GM23338 (cell line): ENCODE data around the gene USP48. TPM values are rescaled to one million over a fixed set of nuclear protein-coding genes. Genes with fewer than 3 reads are reported as not detected.

Source experiments
- ATAC-seq: fragments of 200-7000 bp; cut with Tn5 transposase; 3 replicates; pipeline ENCODE4 v1.9.1; 2020
- DNase-seq: peaks from one replicate; pipeline ENCODE4 v3.0.0-alpha.2; 2015; ENCODE audit warnings: low spot score
- H2AFZ ChIP-seq: fragments of 200-600 bp; sonication (generic); 2 replicates; pipeline ENCODE4 v1.8.0; 2016; ENCODE audit warnings: antibody characterized with exemption, mild to moderate bottlenecking, moderate library complexity
- H3F3A ChIP-seq: fragments of 200-600 bp; sonication (generic); replicated peaks from 2 replicates; pipeline ENCODE4 v1.8.0; 2017; ENCODE audit warnings: antibody characterized with exemption, mixed run types, low read depth
- H3K27ac ChIP-seq: fragments of 200-600 bp; sonication (generic); 2 replicates; pipeline ENCODE4 v1.6.1; 2016; ENCODE audit warnings: low read depth
- H3K27me3 ChIP-seq: fragments of 200-600 bp; sonication (generic); 2 replicates; pipeline ENCODE4 v1.8.0; 2016; ENCODE audit warnings: mild to moderate bottlenecking, mixed run types, moderate library complexity; ENCODE audit not compliant: insufficient read depth
- H3K36me3 ChIP-seq: fragments of 200-600 bp; sonication (generic); 2 replicates; pipeline ENCODE4 v1.8.0; 2016; ENCODE audit warnings: mild to moderate bottlenecking; ENCODE audit not compliant: insufficient read depth
- H3K4me1 ChIP-seq: fragments of 200-600 bp; sonication (generic); 2 replicates; pipeline ENCODE4 v1.8.0; 2016; ENCODE audit warnings: mild to moderate bottlenecking, moderate library complexity; ENCODE audit not compliant: insufficient read depth
- H3K4me2 ChIP-seq: fragments of 200-600 bp; sonication (generic); 2 replicates; pipeline ENCODE4 v1.7.1; 2017; ENCODE audit warnings: mixed run types
- H3K4me3 ChIP-seq: fragments of 200-600 bp; sonication (generic); 2 replicates; pipeline ENCODE4 v1.6.1; 2016; ENCODE audit warnings: mixed run types
- H3K79me2 ChIP-seq: fragments of 200-600 bp; sonication (generic); replicated peaks from 2 replicates; pipeline ENCODE4 v1.8.0; 2017; ENCODE audit warnings: mild to moderate bottlenecking; ENCODE audit not compliant: insufficient read depth
- H3K9me2 ChIP-seq: fragments of 200-600 bp; sonication (generic); 2 replicates; pipeline ENCODE4 v1.8.0; 2017; ENCODE audit not compliant: insufficient read depth
- H4K20me1 ChIP-seq: fragments of 200-600 bp; sonication (generic); replicated peaks from 2 replicates; pipeline ENCODE4 v1.8.0; 2017; ENCODE audit warnings: mild to moderate bottlenecking; ENCODE audit not compliant: insufficient read depth
- H3K27ac Mint-ChIP-seq: 2 replicates; pipeline ENCODE4 v1.8.0; 2020; ENCODE audit warnings: inconsistent platforms, mild to moderate bottlenecking, moderate library complexity, mixed read lengths
- H3K27me3 Mint-ChIP-seq: 3 replicates; pipeline ENCODE4 v1.8.0; 2022; ENCODE audit warnings: low read depth, mild to moderate bottlenecking, moderate library complexity, mixed read lengths, inconsistent platforms; ENCODE audit not compliant: insufficient read depth, poor library complexity
- H3K36me3 Mint-ChIP-seq: 3 replicates; pipeline ENCODE4 v1.8.0; 2021; ENCODE audit warnings: low read depth, mild to moderate bottlenecking, inconsistent platforms, moderate library complexity, mixed read lengths
- H3K4me1 Mint-ChIP-seq: 3 replicates; pipeline ENCODE4 v1.8.0; 2020; ENCODE audit warnings: mild to moderate bottlenecking, inconsistent platforms, mixed read lengths
- H3K4me3 Mint-ChIP-seq: 3 replicates; pipeline ENCODE4 v1.8.0; 2021; ENCODE audit warnings: moderate library complexity, mild to moderate bottlenecking, inconsistent platforms, mixed read lengths
- H3K9me3 Mint-ChIP-seq: 3 replicates; pipeline ENCODE4 v1.8.0; 2020; ENCODE audit warnings: moderate library complexity, mild to moderate bottlenecking, inconsistent platforms, mixed read lengths
- CREB1 ChIP-seq: fragments of 250-450 bp; sonication (Bioruptor Pico); IDR thresholded peaks from 2 replicates; pipeline ENCODE4 v1.5.0; 2020; ENCODE audit warnings: low read depth, mild to moderate bottlenecking, moderate library complexity
- CTCF ChIP-seq, 2 experiments: fragments of 200-600 bp in 1 of 2; sonication (generic) in 1 of 2; conservative IDR thresholded peaks; 2 replicates each; pipeline versions ENCODE4 v1.5.1 to v1.6.1; 2016 to 2017; ENCODE audit warnings: antibody characterized with exemption in 2 of 2, low read depth in 2 of 2, mild to moderate bottlenecking in 2 of 2, moderate library complexity in 1 of 2
- EZH2 ChIP-seq: fragments of 200-600 bp; sonication (generic); IDR thresholded peaks from one replicate; pipeline ENCODE4 v1.8.0; 2017; ENCODE audit warnings: antibody characterized with exemption, mild to moderate bottlenecking, low read depth; ENCODE audit not compliant: unreplicated experiment
- EZH2phosphoT487 ChIP-seq: fragments of 200-600 bp; sonication (generic); IDR thresholded peaks from one replicate; pipeline ENCODE4 v1.8.1; 2018; ENCODE audit warnings: antibody characterized with exemption; ENCODE audit not compliant: unreplicated experiment
- JUNB ChIP-seq: IDR thresholded peaks from one replicate; pipeline ENCODE4 v1.6.1; 2016; ENCODE audit warnings: antibody characterized with exemption; ENCODE audit not compliant: unreplicated experiment
- NANOG ChIP-seq: IDR thresholded peaks from 2 replicates; pipeline ENCODE4 v1.6.1; 2016; ENCODE audit warnings: antibody characterized with exemption, borderline replicate concordance
- POLR2AphosphoS5 ChIP-seq: IDR thresholded peaks from 2 replicates; pipeline ENCODE4 v1.6.1; 2016; ENCODE audit warnings: antibody characterized with exemption, low read depth
- REST ChIP-seq: IDR thresholded peaks from one replicate; pipeline ENCODE4 v1.6.1; 2018; ENCODE audit warnings: antibody characterized with exemption; ENCODE audit not compliant: unreplicated experiment
- STAT1 ChIP-seq: IDR thresholded peaks from one replicate; pipeline ENCODE4 v1.6.1; 2016; ENCODE audit warnings: antibody characterized with exemption; ENCODE audit not compliant: unreplicated experiment
- ZNF114 ChIP-seq: fragments of 250-450 bp; sonication (Bioruptor Pico); IDR thresholded peaks from 2 replicates; pipeline ENCODE4 v1.5.0; 2020; ENCODE audit warnings: mild to moderate bottlenecking, moderate library complexity
- polyA plus RNA-seq: library from polyadenylated mRNA; unstranded; fragments of >200 nt; fragmentation: Nextera tagmentation; extraction: Ambion mirVana; gene quantifications from 2 replicates; pipeline ENCODE4 v1.2.1, GENCODE V29; 2016
- total RNA-seq: library from RNA; depleted of rRNA; stranded (reverse); fragments of >200 nt; shearing (Covaris generic); gene quantifications from 2 replicates; pipeline ENCODE4 v1.2.3, GENCODE V29; 2014

The USP48 gene
- total and polyA plus RNA-seq, 2 experiments from 2014 or later = 85.9 to 151 TPM

GRCh38 chr1:21655748-21656147 lies 127.2 kb downstream of the USP48 start:
- Mint-ChIP-seq H3K36me3 (no peaks in the 10 kb centered on the region), H3K27ac (no peak overlapping the region), H3K4me3 (no peak overlapping the region), H3K27me3 (peaks cover 41% of the 10 kb centered on the region), H3K4me1 (peaks cover 15% of the 10 kb centered on the region), H3K9me3 (no peaks in the 10 kb centered on the region)
- peaks cover 26% of the 10 kb centered on the region for H3K27me3 ChIP-seq
- no peaks in the 10 kb centered on the region for H4K20me1 ChIP-seq
- ATAC-seq (peak; percentile 62), DNase-seq (peak; percentile 85)
- no peaks in the 10 kb centered on the region; the same call in 1 of the 2 replicates for H3K4me1 ChIP-seq
- H3K4me2 ChIP-seq = no peak overlapping the region
- H3K27ac ChIP-seq = no peak overlapping the region
- no peak overlapping the region for H3K4me3 ChIP-seq
- H3K9me2 ChIP-seq = no peaks in the 10 kb centered on the region
- TF ChIP-seq STAT1 (no peak), EZH2phosphoT487 (no peak), ZNF114 (CRISPR knock-in tag) (no peak), EZH2 (no peak), CTCF (conservative IDR thresholded peaks at IDR 0.05; ENCODE audit: low read depth in 2 of 2) (peak; percentile 33 to 63), CREB1 (no peak)
- H3F3A ChIP-seq = peaks cover 11% of the 10 kb centered on the region
- no peaks in the 10 kb centered on the region for H3K36me3 ChIP-seq
- H3K79me2 ChIP-seq = no peaks in the 10 kb centered on the region
- H2AFZ ChIP-seq = no peak overlapping the region

- Mint-ChIP-seq H3K36me3 (no peaks in the 10 kb centered on the region), H3K4me3 (no peak overlapping the region), H3K4me1 (peaks cover 15% of the 10 kb centered on the region), H3K27ac (no peak overlapping the region), H3K27me3 (peaks cover 36% of the 10 kb centered on the region), H3K9me3 (no peaks in the 10 kb centered on the region)
- Histone ChIP-seq H3K27ac (no peak overlapping the region), H4K20me1 (no peaks in the 10 kb centered on the region), H3K27me3 (peaks cover 21% of the 10 kb centered on the region), H3K79me2 (no peaks in the 10 kb centered on the region), H3K4me1 (no peaks in the 10 kb centered on the region; the same call in 1 of the 2 replicates), H3K36me3 (no peaks in the 10 kb centered on the region), H3K9me2 (no peaks in the 10 kb centered on the region), H2AFZ (no peak overlapping the region), H3F3A (peaks cover 11% of the 10 kb centered on the region), H3K4me2 (no peak overlapping the region), H3K4me3 (no peak overlapping the region)
- TF ChIP-seq STAT1 (no peak), JUNB (no peak), NANOG (no peak), REST (no peak), POLR2AphosphoS5 (no peak), EZH2phosphoT487 (no peak)
- DNase-seq = no peak
- ATAC-seq = no peak
These were observed 127.7 kb downstream of the USP48 start for GRCh38 chr1:21655259-21655658.
